A673 (cell line): ENCODE data around the gene TMPRSS6. TPM values are rescaled to one million over a fixed set of nuclear protein-coding genes. Genes with fewer than 3 reads are reported as not detected.

Source experiments
- BruUV-seq: library from RNA; stranded (reverse); fragments of 400-500 nt; replicated peaks from 2 replicates; lab custom pipeline; 2021; lab: Mats Ljungman, UMichigan
- CTCF ChIA-PET: fragments of 300-600 bp; sonication (Branson Sonifier 250); formaldehyde crosslinking; loops from one replicate; lab custom pipeline; 2022; ENCODE audit warnings: antibody characterized with exemption; lab: Charles Lee
- POLR2A ChIA-PET: fragments of 300-600 bp; sonication (Branson Sonifier 250); formaldehyde crosslinking; loops from one replicate; lab custom pipeline; 2022; ENCODE audit warnings: antibody characterized with exemption; ENCODE audit not compliant: low non-redundant PET; lab: Charles Lee
- DNase-seq: peaks from one replicate; pipeline ENCODE4 v3.0.0-alpha.2; 2015; ENCODE audit warnings: low spot score
- H3K27ac ChIP-seq: fragments of 200-600 bp; sonication (generic); 2 replicates; pipeline ENCODE4 v1.5.1; 2016; ENCODE audit warnings: mixed run types, low read depth, mild to moderate bottlenecking, mixed read lengths, antibody characterized with exemption, low read length; ENCODE audit not compliant: poor library complexity, severe bottlenecking
- H3K27me3 ChIP-seq: fragments of 200-600 bp; sonication (generic); replicated peaks from 2 replicates; pipeline ENCODE4 v1.6.1; 2017; ENCODE audit warnings: mixed run types, low read depth, mild to moderate bottlenecking, mixed read lengths, antibody characterized with exemption, low read length; ENCODE audit not compliant: insufficient read depth, poor library complexity
- H3K36me3 ChIP-seq: fragments of 200-600 bp; sonication (generic); 2 replicates; pipeline ENCODE4 v1.6.1; 2016; ENCODE audit warnings: mixed run types, mild to moderate bottlenecking, mixed read lengths, antibody characterized with exemption, low read length; ENCODE audit not compliant: insufficient read depth, poor library complexity, severe bottlenecking
- H3K4me1 ChIP-seq: fragments of 200-600 bp; sonication (generic); 2 replicates; pipeline ENCODE4 v1.6.1; 2017; ENCODE audit warnings: mixed run types, mild to moderate bottlenecking, mixed read lengths, antibody characterized with exemption, low read length; ENCODE audit not compliant: insufficient read depth, poor library complexity, severe bottlenecking
- H3K4me3 ChIP-seq: fragments of 200-600 bp; sonication (generic); 2 replicates; pipeline ENCODE4 v1.5.1; 2016; ENCODE audit warnings: low read depth, mixed run types, mild to moderate bottlenecking, mixed read lengths, low read length; ENCODE audit not compliant: poor library complexity, severe bottlenecking
- H3K9me3 ChIP-seq: fragments of 200-600 bp; sonication (generic); 2 replicates; pipeline ENCODE4 v1.6.1; 2016; ENCODE audit warnings: mixed run types, low read depth, mild to moderate bottlenecking, mixed read lengths, antibody characterized with exemption, low read length; ENCODE audit not compliant: poor library complexity, severe bottlenecking
- CTCF ChIP-seq: fragments of 300-800, 200-600 bp; sonication (generic); conservative IDR thresholded peaks from 2 replicates; pipeline ENCODE4 v1.5.1; 2017; ENCODE audit warnings: low read depth, mild to moderate bottlenecking, antibody characterized with exemption, low read length, moderate library complexity, mixed read lengths
- EZH2 ChIP-seq: fragments of 200-600 bp; sonication (generic); IDR thresholded peaks from 2 replicates; pipeline ENCODE4 v1.6.1; 2017; ENCODE audit warnings: borderline replicate concordance, low read depth, mild to moderate bottlenecking, mixed read lengths, antibody characterized with exemption, low read length; ENCODE audit not compliant: poor library complexity, severe bottlenecking
- intact Hi-C: fragments of 100-400 bp; cut with micrococcal nuclease; formaldehyde crosslinking; loops from one replicate; pipeline ENCODE4 v1.10.0; 2022; ENCODE audit not compliant: unreplicated experiment
- total RNA-seq: library from RNA; stranded (reverse); gene quantifications from 2 replicates; pipeline ENCODE4 v1.2.3, GENCODE V29; 2021

Gene TMPRSS6
- total RNA-seq, 1 experiment from 2014 or later, result not detected

DNA sequence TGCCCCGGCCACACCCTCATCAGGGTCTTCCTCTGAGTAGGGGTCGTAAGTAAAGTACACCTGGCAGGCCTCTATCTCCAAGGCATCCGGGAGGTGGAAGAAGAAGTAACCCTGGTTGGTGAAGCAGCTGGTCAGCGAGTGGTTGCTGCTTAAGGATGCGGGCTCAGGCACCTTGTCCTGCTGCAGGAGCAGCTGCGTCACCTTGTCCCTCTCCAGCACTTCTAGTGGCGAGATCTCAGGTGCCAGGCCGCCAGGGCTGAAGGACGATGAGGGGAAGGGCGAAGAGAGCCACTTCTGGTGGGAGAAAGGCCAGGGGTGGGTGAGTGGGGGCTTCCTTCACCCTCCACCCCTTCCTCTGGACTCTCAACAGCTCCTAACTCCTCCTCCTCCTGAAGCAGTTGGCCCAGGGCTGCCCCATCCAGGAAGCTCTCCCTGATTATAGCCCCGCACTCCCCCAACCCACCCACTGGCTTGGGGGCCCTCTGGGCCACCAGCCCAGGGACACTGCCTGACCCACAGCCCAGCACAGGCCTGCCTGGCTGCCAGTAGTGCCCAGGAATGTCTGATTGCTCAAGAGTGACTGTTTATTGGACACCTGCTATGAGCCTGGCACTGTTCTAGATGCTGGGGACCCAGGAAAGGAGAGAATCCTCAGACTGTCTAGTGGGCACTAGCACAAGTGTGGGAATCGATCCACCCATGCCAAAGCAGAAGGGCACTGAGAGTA is 19.2 kb upstream of the TMPRSS6 start:
- POLR2A ChIA-PET, result no interaction called here
- Histone ChIP-seq H3K27me3 (no peaks in the 10 kb centered on the region), H3K9me3 (no peaks in the 10 kb centered on the region), H3K4me3 (no peak overlapping the region), H3K27ac (no peak overlapping the region), H3K36me3 (no peaks in the 10 kb centered on the region), H3K4me1 (no peaks in the 10 kb centered on the region)
- TF ChIP-seq EZH2, result no peak
- no peak for TF ChIP-seq CTCF
- CTCF ChIA-PET, result no interaction called here
- intact Hi-C loops, result no loop called here
- BruUV-seq, result no TSS peak
- no peak for DNase-seq

DNA sequence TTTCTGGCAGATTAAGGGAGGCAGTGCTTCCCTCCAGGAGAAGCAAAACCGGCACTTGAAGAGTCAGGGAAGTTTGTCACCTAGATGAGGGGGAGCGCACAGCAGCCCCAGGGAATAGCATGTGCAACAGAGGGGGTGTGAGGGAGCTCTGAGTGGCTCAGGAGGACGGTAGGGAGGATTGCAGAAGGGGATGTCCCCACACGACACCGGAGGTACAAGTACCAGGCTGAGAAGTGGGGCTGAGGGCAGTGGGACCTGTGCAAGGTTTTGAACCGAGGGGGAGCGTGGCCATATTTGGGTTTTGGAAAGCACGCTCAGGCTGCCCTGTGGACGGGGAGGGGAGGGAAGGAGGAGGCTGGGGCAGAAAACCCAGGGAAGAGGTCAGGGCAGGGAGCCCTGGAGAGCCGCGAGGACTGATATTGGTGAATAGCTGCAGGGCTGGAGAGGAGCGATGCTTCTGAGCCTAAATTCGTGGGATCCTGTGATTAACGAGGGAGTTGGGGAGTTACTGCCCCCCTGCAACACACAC is 17.9 kb upstream of the TMPRSS6 start:
- no peak for DNase-seq
- POLR2A ChIA-PET, result no interaction called here
- H3K4me1 ChIP-seq, result no peaks in the 10 kb centered on the region
- H3K27ac ChIP-seq, result no peak overlapping the region
- intact Hi-C loops, result no loop called here
- CTCF ChIA-PET, result no interaction called here
- H3K27me3 ChIP-seq, result no peaks in the 10 kb centered on the region
- no peaks in the 10 kb centered on the region for H3K9me3 ChIP-seq
- no TSS peak for BruUV-seq
- TF ChIP-seq CTCF (no peak), EZH2 (no peak)
- H3K36me3 ChIP-seq, result no peaks in the 10 kb centered on the region
- no peak overlapping the region for H3K4me3 ChIP-seq

DNA sequence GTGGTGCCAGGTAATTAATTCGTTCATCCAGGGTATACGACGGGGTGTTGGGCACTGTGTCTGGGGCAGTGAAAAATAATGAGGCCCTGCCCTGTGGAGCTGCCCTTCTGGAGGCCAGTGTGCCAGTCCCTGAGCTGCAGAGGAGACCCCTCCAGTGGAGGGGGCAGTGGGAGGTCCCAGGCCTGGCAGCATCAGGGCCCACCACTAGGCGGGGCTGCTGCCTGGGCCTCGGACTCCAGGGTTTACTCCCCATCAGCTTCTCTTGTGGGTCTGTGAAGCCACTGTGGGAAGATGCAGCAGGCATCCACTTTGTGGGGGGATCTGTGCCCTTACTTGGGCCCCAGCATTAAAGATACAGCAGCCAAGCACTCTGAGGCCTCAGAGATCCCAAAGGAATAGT is 17.4 kb upstream of the TMPRSS6 start:
- no peaks in the 10 kb centered on the region for H3K4me1 ChIP-seq
- no peaks in the 10 kb centered on the region for H3K27me3 ChIP-seq
- H3K27ac ChIP-seq, result no peak overlapping the region
- no peaks in the 10 kb centered on the region for H3K9me3 ChIP-seq
- no peak overlapping the region for H3K4me3 ChIP-seq
- ChIA-PET CTCF (no interaction called here), POLR2A (no interaction called here)
- TF ChIP-seq EZH2, result no peak
- peak; percentile 63 for TF ChIP-seq CTCF
- no peak for DNase-seq
- intact Hi-C loops, result no loop called here
- no peaks in the 10 kb centered on the region for H3K36me3 ChIP-seq
- no TSS peak for BruUV-seq
